HFF-Myc (cell line): ENCODE measurements around the gene NAA80.
A peak's percentile ranks its signal among the peaks of the same experiment; 100 is the strongest.

Experiments used
- DNase-seq: peaks from one replicate; pipeline ENCODE4 v3.0.0-alpha.2; 2011; ENCODE audit warnings: low read depth; ENCODE audit errors: extremely low read depth
- H3K4me3 ChIP-seq: replicated peaks from 2 replicates; pipeline ENCODE4 v1.5.1; 2011; ENCODE audit warnings: low read depth, mild to moderate bottlenecking, control low read depth, low read length
- TF ChIP-seq, protein P1 (sequence below): IDR thresholded peaks from 2 replicates; pipeline ENCODE4 v1.5.1; 2012; ENCODE audit warnings: mild to moderate bottlenecking, low read depth, low read length, control low read depth; ENCODE audit errors: missing control alignments

Gene NAA80

DNA sequence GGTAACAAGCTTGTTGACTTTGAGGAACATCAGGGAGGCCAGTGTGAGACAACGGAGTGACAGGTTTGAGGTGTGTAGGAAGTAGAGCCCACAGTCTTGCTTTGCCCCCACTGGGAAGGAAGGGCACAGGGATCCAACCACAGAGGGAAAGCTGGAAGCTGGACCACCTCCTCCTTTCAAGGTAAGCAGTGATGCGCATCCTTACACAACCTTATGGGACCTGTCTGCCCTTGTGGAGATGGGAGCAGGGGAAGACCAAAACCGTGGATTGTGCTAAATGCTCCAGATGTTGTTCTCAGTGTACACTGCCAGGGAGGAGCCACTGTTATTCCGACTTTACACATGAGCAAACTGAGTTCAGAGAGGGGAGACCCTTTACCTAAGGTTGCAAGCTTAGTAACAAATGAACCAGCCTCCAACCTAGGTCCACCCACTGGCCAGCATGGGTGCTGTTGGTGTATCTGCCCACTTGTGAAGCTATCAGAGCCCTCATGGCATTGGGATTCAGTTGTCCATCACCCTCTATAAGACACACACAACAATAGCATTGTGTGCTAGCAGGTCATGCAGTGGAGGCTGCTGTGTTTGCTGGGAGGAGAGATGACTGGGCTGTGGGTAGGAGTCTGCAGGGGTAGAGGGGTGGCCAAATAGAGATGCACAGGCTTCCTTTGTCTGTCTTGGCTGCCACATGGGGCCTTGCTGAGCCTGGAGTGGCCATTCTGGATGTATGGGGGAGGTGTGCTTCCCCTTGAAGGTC is 20.9 kb downstream of the NAA80 start:
- TF ChIP-seq, protein P1, sequence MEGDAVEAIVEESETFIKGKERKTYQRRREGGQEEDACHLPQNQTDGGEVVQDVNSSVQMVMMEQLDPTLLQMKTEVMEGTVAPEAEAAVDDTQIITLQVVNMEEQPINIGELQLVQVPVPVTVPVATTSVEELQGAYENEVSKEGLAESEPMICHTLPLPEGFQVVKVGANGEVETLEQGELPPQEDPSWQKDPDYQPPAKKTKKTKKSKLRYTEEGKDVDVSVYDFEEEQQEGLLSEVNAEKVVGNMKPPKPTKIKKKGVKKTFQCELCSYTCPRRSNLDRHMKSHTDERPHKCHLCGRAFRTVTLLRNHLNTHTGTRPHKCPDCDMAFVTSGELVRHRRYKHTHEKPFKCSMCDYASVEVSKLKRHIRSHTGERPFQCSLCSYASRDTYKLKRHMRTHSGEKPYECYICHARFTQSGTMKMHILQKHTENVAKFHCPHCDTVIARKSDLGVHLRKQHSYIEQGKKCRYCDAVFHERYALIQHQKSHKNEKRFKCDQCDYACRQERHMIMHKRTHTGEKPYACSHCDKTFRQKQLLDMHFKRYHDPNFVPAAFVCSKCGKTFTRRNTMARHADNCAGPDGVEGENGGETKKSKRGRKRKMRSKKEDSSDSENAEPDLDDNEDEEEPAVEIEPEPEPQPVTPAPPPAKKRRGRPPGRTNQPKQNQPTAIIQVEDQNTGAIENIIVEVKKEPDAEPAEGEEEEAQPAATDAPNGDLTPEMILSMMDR, result no peak

DNA sequence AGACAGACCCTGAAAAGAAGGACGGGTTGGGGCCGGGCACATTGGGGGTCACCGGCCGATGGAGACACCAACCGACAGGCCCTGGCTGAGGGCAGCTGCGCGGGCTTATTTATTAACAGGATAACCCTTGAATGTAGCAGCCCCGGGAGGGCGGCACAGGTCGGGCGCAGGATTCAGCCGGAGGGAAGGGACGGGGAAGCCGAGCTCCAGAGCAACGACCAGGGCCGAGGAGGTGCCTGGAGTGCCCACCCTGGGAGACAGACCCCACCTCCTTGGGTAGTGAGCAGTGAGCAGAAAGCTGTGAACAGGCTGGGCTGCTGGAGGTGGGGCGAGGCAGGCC is 22.5 kb downstream of the NAA80 start:
- no peak overlapping the region for H3K4me3 ChIP-seq
- no peak for DNase-seq
- TF ChIP-seq, protein P1, result no peak

More for the DNA sequence above, 20.9 kb downstream of the NAA80 start:
- no peak for DNase-seq
- H3K4me3 ChIP-seq, result no peak overlapping the region

DNA sequence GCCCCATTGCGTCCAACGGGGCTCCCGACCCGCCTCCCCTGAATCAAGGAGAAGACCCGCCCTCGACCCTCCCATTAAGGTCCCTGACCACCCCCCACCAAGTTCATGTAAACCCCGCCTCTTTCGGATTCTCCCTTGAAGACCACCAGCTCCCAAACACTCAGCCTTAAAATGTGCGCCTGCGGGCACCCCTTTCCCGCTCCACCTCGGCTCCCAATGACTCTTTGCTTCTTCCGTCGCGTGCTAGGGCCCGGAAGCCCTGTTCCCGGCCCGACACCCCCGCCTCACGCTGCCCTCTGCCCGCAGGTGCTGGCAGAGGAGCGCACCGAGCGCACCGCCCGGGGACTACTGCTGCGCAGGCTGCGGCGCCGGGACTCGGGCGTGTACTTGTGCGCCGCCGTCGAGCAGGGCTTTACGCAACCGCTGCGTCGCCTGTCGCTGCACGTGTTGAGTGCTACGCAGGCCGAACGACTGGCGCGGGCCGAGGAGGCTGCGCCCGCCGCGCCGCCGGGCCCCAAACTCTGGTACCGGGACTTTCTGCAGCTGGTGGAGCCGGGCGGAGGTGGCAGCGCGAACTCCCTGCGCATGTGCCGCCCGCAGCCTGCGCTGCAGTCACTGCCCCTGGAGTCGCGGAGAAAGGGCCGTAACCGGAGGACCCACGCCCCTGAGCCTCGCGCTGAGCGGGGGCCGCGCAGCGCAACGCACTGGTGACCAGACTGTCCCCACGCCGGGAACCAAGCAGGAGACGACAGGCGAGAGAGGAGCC is 23.0 kb downstream of the NAA80 start:
- TF ChIP-seq, protein P1, result no peak
- DNase-seq, result no peak
- no peak overlapping the region for H3K4me3 ChIP-seq

DNA sequence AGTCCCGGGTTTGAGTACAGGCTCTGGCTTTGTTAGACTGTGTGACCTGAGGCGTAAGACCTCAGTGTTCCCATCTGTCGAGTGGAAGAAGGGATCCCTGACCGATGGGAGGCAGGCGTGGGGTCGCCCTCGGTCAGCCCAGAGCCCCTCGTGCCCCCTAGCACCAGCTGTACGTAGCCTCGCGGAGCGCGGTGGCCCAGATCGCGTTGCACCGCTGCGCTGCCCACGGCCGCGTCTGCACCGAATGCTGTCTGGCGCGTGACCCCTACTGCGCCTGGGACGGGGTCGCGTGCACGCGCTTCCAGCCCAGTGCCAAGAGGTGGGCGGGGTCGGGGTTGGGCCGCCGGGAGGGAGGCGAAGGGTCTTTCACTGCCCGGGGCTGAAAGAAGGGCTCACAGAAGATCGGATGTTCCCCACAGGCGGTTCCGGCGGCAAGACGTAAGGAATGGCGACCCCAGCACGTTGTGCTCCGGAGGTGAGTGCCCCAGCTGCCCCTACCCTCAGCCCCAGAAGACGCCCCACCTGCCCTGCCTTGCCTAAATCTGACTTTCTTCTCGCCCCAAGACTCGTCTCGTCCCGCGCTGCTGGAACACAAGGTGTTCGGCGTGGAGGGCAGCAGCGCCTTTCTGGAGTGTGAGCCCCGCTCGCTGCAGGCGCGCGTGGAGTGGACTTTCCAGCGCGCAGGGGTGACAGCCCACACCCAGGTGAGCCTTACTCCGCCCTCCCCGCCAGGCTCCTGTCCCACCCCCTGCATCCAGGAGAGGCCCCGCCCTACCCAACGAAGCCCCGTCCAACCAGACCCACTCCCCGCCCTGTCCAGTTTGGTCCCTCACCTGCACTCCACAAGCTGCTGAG is 23.8 kb downstream of the NAA80 start:
- DNase-seq, result no peak
- TF ChIP-seq, protein P1, result no peak
- H3K4me3 ChIP-seq, result no peak overlapping the region

DNA sequence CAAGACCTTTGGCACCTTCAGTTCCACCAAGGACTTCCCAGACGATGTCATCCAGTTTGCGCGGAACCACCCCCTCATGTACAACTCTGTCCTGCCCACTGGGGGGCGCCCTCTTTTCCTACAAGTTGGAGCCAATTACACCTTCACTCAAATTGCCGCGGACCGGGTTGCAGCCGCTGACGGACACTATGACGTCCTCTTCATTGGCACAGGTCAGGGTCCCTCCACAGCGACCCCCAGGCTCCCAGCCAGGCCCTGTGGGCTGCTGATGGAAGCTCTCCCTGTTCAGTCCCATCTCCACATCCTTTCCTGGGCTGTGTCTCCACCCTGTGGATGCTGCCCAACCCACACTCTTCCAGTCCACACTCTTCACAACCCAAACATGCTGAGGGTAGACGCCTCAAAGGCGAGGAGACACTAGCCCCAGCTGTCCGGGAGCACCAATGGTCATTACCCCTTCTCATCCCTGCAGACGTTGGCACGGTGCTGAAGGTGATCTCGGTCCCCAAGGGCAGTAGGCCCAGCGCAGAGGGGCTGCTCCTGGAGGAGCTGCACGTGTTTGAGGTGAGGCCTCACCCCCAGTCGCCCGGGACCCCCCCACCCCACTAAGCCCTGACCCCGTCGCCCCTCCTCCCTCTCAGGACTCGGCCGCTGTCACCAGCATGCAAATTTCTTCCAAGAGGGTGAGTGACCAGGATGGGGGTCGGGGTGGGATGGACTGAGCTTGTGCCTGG is 24.7 kb downstream of the NAA80 start:
- no peak overlapping the region for H3K4me3 ChIP-seq
- DNase-seq, result no peak

DNA sequence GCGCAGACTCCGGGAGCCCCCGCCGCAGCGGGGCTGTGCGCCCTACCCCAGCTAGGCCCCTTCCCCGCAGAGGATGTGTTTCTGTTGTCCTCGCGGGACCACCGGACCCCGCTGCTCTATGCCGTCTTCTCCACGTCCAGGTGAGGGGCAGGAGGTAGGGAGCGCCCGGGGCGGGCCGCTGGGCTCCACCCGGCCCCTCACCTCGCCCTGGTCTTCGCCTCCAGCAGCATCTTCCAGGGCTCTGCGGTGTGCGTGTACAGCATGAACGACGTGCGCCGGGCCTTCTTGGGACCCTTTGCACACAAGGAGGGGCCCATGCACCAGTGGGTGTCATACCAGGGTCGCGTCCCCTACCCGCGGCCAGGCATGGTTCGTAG is 25.5 kb downstream of the NAA80 start:
- H3K4me3 ChIP-seq, result no peak overlapping the region
- TF ChIP-seq, protein P1, result no peak
- DNase-seq, result no peak

More for the DNA sequence above, 24.7 kb downstream of the NAA80 start:
- TF ChIP-seq, protein P1, result peak; percentile 68
